ENCODE results near the gene GAGE10.
"Not testable (repeated sequence)": the region's sequence is repeated elsewhere in the genome, so short reads cannot be mapped to it uniquely, and the experiment has no call there.

The GAGE10 gene

GRCh38 chrX:49323735-49324134 is 20.3 kb downstream of the GAGE10 start:
- not testable (repeated sequence) for H3K9me3 Mint-ChIP-seq; H3K36me3 Mint-ChIP-seq (ENCODE audit: low read depth)

GRCh38 chrX:49330421-49330820 is 27.0 kb downstream of the GAGE10 start:
- not testable (repeated sequence) for H3K9me3 Mint-ChIP-seq; H3K27me3 Mint-ChIP-seq (ENCODE audit: low read depth); H3K4me3 Mint-ChIP-seq; H3K27ac Mint-ChIP-seq; H3K4me1 Mint-ChIP-seq (ENCODE audit: low read depth); H3K36me3 Mint-ChIP-seq (ENCODE audit: low read depth)

More at GRCh38 chrX:49323735-49324134, 20.3 kb downstream of the GAGE10 start:
- H3K27me3 Mint-ChIP-seq (ENCODE audit: low read depth); H3K4me1 Mint-ChIP-seq (ENCODE audit: low read depth); H3K4me3 Mint-ChIP-seq; H3K27ac Mint-ChIP-seq: not testable (repeated sequence)

DNA sequence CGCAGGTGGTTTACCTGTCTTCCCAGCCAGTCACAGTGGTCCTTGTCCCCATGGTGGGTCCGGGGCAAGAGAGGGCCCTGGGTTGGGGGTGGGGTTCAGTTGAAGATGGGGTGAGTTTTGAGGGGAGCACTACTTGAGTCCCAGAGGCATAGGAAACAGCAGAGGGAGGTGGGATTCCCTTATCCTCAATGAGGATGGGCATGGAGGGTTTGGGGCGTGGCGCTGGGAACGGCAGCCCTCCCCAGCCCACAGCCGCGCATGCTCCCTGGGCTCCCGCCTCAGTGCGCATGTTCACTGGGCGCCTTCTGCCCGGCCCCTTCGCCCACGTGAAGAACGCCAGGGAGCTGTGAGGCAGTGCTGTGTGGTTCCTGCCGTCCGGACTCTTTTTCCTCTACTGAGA is 27.8 kb downstream of the GAGE10 start, which contains the start of gene GAGE13:
Gene GAGE13 (plus strand): TSS at position 301 of the 400 bp plus-strand sequence. CDS start 1,156 bp downstream, outside the sequence.
- H3K4me1 Mint-ChIP-seq (ENCODE audit: low read depth); H3K4me3 Mint-ChIP-seq; H3K9me3 Mint-ChIP-seq; H3K36me3 Mint-ChIP-seq (ENCODE audit: low read depth); H3K27ac Mint-ChIP-seq; H3K27me3 Mint-ChIP-seq (ENCODE audit: low read depth): not testable (repeated sequence)

DNA sequence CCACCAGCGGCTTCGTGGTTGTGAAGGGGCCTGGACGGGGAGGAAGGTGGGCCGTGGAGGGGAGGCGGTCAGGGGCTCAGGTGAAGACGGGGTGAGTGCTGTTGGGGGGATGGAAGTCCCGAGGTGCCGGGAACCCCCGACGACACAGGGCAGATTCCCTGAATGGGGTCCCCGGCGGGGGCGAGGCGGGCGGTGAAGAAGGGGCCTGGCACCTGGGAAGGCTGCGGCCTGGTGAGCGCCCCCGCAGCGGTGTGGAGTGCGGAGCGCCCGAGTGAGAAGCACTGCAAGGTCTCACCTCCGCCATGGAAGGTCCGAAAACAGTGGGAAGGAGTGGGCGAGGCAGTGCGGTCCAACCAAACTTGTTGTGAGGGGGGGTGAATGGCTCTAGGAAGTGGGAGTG is 28.4 kb downstream of the GAGE10 start:
- not testable (repeated sequence) for H3K27me3 Mint-ChIP-seq (ENCODE audit: low read depth); H3K4me3 Mint-ChIP-seq; H3K4me1 Mint-ChIP-seq (ENCODE audit: low read depth); H3K27ac Mint-ChIP-seq; H3K9me3 Mint-ChIP-seq; H3K36me3 Mint-ChIP-seq (ENCODE audit: low read depth)

- not testable (repeated sequence) for H3K36me3 Mint-ChIP-seq (ENCODE audit: low read depth); H3K4me1 Mint-ChIP-seq (ENCODE audit: low read depth); H3K27me3 Mint-ChIP-seq (ENCODE audit: low read depth); H3K27ac Mint-ChIP-seq; H3K4me3 Mint-ChIP-seq; H3K9me3 Mint-ChIP-seq
Observed at GRCh38 chrX:49341449-49341848, 38.0 kb downstream of the GAGE10 start.

GRCh38 chrX:49344496-49345175 is 41.2 kb downstream of the GAGE10 start:
- not testable (repeated sequence) for H3K27me3 Mint-ChIP-seq (ENCODE audit: low read depth); H3K4me3 Mint-ChIP-seq; H3K27ac Mint-ChIP-seq; H3K36me3 Mint-ChIP-seq (ENCODE audit: low read depth); H3K4me1 Mint-ChIP-seq (ENCODE audit: low read depth); H3K9me3 Mint-ChIP-seq

GRCh38 chrX:49345402-49345801 is 42.0 kb downstream of the GAGE10 start:
- H3K36me3 Mint-ChIP-seq (ENCODE audit: low read depth); H3K9me3 Mint-ChIP-seq; H3K4me1 Mint-ChIP-seq (ENCODE audit: low read depth); H3K27ac Mint-ChIP-seq; H3K4me3 Mint-ChIP-seq; H3K27me3 Mint-ChIP-seq (ENCODE audit: low read depth): not testable (repeated sequence)

GRCh38 chrX:49346150-49346549 is 42.7 kb downstream of the GAGE10 start:
- H3K36me3 Mint-ChIP-seq (ENCODE audit: low read depth); H3K4me1 Mint-ChIP-seq (ENCODE audit: low read depth); H3K4me3 Mint-ChIP-seq; H3K9me3 Mint-ChIP-seq; H3K27me3 Mint-ChIP-seq (ENCODE audit: low read depth); H3K27ac Mint-ChIP-seq: not testable (repeated sequence)

All from T-helper 1 cell treated with Interleukin-12 subunit alpha and Interleukin-12 subunit beta and Interleukin-4 antibody, amounts not matched to agents 30 μg/mL and 1 μg/mL, for 36 hours (primary cell).